Neuronal stem cell (in vitro differentiated cells): Measurements from ENCODE around the gene EHBP1L1.

ENCODE experiments used
- DNase-seq: peaks from one replicate; pipeline ENCODE4 v3.0.0-alpha.2; 2013; ENCODE audit warnings: low spot score
- H2AFZ ChIP-seq: one replicate; pipeline ENCODE4 v1.6.1; 2013; ENCODE audit warnings: mild to moderate bottlenecking, low read length, inconsistent platforms
- H2AK5ac ChIP-seq: 2 replicates; pipeline ENCODE4 v1.6.1; 2013; ENCODE audit warnings: low read depth, mild to moderate bottlenecking, inconsistent platforms, low read length, moderate library complexity, mixed read lengths
- H2BK120ac ChIP-seq: 2 replicates; pipeline ENCODE4 v1.6.1; 2013; ENCODE audit warnings: low read depth, mild to moderate bottlenecking, inconsistent platforms, low read length, moderate library complexity, mixed read lengths
- H2BK12ac ChIP-seq: one replicate; pipeline ENCODE4 v1.6.1; 2013; ENCODE audit warnings: low read length, inconsistent platforms
- H2BK15ac ChIP-seq: 2 replicates; pipeline ENCODE4 v1.6.1; 2013; ENCODE audit warnings: mild to moderate bottlenecking, low read length, inconsistent platforms, mixed read lengths
- H2BK5ac ChIP-seq: one replicate; pipeline ENCODE4 v1.6.1; 2013; ENCODE audit warnings: inconsistent platforms, mild to moderate bottlenecking, low read length, moderate library complexity
- H3K14ac ChIP-seq: one replicate; pipeline ENCODE4 v1.6.1; 2013; ENCODE audit warnings: low read length, inconsistent platforms
- H3K18ac ChIP-seq: 2 replicates; pipeline ENCODE4 v1.6.1; 2013; ENCODE audit warnings: low read length, inconsistent platforms
- H3K23ac ChIP-seq: 2 replicates; pipeline ENCODE4 v1.6.1; 2013; ENCODE audit warnings: low read depth, mild to moderate bottlenecking, mixed read lengths, low read length, inconsistent platforms; ENCODE audit not compliant: poor library complexity
- H3K27ac ChIP-seq: replicated peaks from 3 replicates; pipeline ENCODE4 v1.5.1; 2013; ENCODE audit warnings: low read length, inconsistent platforms
- H3K27me3 ChIP-seq, 3 experiments: 2 replicates each; pipeline ENCODE4 v1.6.1; 2013; ENCODE audit warnings: low read length in 3 of 3, mild to moderate bottlenecking in 2 of 3, inconsistent platforms in 1 of 3, low read depth in 1 of 3, mixed read lengths in 1 of 3, moderate library complexity in 1 of 3; ENCODE audit not compliant: control insufficient read depth in 3 of 3, insufficient read depth in 3 of 3
- H3K36me3 ChIP-seq, 2 donors: replicated peaks in 1 of 2; 2 replicates each; pipeline ENCODE4 v1.6.1; 2013; ENCODE audit warnings: low read length in 2 of 2; ENCODE audit not compliant: control insufficient read depth in 2 of 2, insufficient read depth in 2 of 2
- H3K4ac ChIP-seq: 2 replicates; pipeline ENCODE4 v1.6.1; 2013; ENCODE audit warnings: inconsistent platforms, mild to moderate bottlenecking, low read length, moderate library complexity
- H3K4me1 ChIP-seq, 2 donors: 1 replicate in 1 of 2; 2 replicates in 1 of 2; pipeline ENCODE4 v1.6.1; 2013; ENCODE audit warnings: low read length in 2 of 2, low read depth in 1 of 2; ENCODE audit not compliant: control insufficient read depth in 2 of 2, insufficient read depth in 1 of 2
- H3K4me2 ChIP-seq: one replicate; pipeline ENCODE4 v1.6.1; 2013; ENCODE audit warnings: mild to moderate bottlenecking, low read length, inconsistent platforms; ENCODE audit not compliant: insufficient read depth, poor library complexity, severe bottlenecking
- H3K4me3 ChIP-seq, 2 donors: 2 replicates each; pipeline ENCODE4 v1.5.1; 2013; ENCODE audit warnings: low read length in 2 of 2, mild to moderate bottlenecking in 2 of 2, inconsistent platforms in 1 of 2, moderate library complexity in 1 of 2
- H3K79me1 ChIP-seq: one replicate; pipeline ENCODE4 v1.6.1; 2013; ENCODE audit warnings: low read depth, mild to moderate bottlenecking, inconsistent platforms, low read length, moderate library complexity
- H3K9ac ChIP-seq: one replicate; pipeline ENCODE4 v1.6.1; 2013; ENCODE audit warnings: mild to moderate bottlenecking, low read depth, low read length, inconsistent platforms; ENCODE audit not compliant: poor library complexity
- H3K9me3 ChIP-seq, 2 donors: replicated peaks in 1 of 2; 2 replicates each; pipeline versions ENCODE3 to v1.6.1; 2013; ENCODE audit warnings: low read length in 2 of 2, mild to moderate bottlenecking in 2 of 2, inconsistent platforms in 1 of 2, low read depth in 1 of 2, mixed read lengths in 1 of 2, moderate library complexity in 1 of 2; ENCODE audit not compliant: control insufficient read depth in 2 of 2, insufficient read depth in 1 of 2
- H4K8ac ChIP-seq: one replicate; pipeline ENCODE4 v1.6.1; 2013; ENCODE audit warnings: low read depth, mild to moderate bottlenecking, inconsistent platforms, low read length, moderate library complexity
- H4K91ac ChIP-seq: one replicate; pipeline ENCODE4 v1.6.1; 2013; ENCODE audit warnings: low read length, low read depth, mild to moderate bottlenecking, inconsistent platforms; ENCODE audit not compliant: poor library complexity
- WGBS, 2 donors: extraction: QIAGEN DNeasy Blood & Tissue Kit; methylation state at CpG; one replicate each; pipeline ENCODE4 v1.1.7; 2013; ENCODE audit warnings: missing lambda C conversion rate in 2 of 2, mixed read lengths in 1 of 2; ENCODE audit not compliant: insufficient read length in 2 of 2, insufficient replicate concordance in 1 of 2; ENCODE audit errors: extremely low coverage in 2 of 2; 5-methylcytosine and 5-hydroxymethylcytosine counted together

Gene EHBP1L1

DNA sequence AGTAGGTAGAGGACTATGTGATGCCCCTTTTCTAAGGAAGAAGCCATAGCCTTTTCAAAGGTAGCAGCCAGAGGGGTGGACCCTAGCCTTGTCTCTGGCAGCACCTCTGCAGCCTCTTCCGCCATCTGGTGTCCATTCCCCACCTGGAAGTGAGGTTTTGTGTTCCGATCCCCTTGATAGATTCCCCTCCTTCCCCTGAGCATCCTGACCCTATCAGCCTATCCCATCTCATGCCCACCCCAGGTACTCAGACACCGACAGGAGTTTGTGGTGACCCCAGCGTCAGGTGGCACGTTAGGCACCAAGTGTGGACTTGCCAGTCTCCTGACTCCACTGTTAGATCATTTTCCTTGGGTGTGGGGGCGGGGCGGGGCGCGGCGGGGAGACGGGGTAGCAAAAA is 3.9 kb upstream of the EHBP1L1 start:
- Histone ChIP-seq H2BK12ac (no peak overlapping the region), H3K27me3 (peaks cover 0 to 24% (median 3%) of the 10 kb centered on the region in 3 experiments)

DNA sequence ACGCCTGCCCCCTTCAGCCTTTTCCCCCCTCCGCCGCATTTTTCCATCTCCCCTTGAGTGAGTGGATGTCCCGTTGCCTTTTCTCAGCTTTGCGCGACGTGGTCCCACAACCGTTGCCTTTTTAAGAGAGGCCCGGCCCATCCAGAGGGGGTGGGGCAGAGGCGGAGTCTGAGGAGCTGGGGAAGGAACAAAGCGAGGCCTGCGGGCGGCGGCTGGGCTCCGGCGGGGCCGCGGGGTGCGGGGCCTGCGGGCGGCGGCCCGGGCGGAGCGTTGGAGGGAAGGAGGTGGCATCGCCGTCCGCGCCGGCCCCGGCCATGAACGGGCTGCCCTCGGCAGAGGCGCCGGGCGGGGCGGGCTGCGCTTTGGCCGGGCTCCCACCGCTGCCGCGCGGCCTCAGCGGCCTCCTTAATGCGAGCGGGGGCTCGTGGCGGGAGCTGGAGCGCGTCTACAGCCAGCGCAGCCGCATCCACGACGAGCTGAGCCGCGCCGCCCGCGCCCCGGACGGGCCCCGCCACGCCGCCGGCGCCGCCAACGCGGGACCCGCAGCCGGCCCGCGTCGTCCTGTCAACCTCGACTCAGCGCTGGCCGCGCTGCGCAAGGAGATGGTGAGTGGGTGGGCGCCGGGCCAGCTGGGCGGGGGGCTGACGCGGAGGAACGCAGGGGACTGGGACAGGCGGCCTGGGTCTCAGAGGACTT is 3.3 kb upstream of the EHBP1L1 start, which contains the start of gene FAM89B:
Gene FAM89B, plus strand, starts transcription at position 183 of the 696 bp plus-strand sequence. Its CDS starts 132 bp downstream, at position 315.
- no peak for DNase-seq
- H3K4ac ChIP-seq = no peak within 1 kb of the TSS
- H4K8ac ChIP-seq = no peak within 1 kb of the TSS
- H3K23ac ChIP-seq = peak within 1 kb of the TSS; percentile 76
- H3K36me3 ChIP-seq = peaks cover 4 to 16% of the 10 kb centered on the region in 2 donors
- no peak within 1 kb of the TSS for H3K14ac ChIP-seq
- H3K9me3 ChIP-seq = no peaks in the 10 kb centered on the region
- peak within 1 kb of the TSS; percentile 95 for H3K18ac ChIP-seq
- peak within 1 kb of the TSS; percentile 49 for H2BK15ac ChIP-seq
- peaks cover 37 to 43% of the 10 kb centered on the region in 2 donors for H3K4me1 ChIP-seq
- peak within 1 kb of the TSS; percentile 79 for H2BK5ac ChIP-seq
- peak within 1 kb of the TSS; percentile 92 for H3K9ac ChIP-seq
- no peak within 1 kb of the TSS for H2BK12ac ChIP-seq
- peak within 1 kb of the TSS; percentile 16 for H3K27ac ChIP-seq
- peak within 1 kb of the TSS; percentile 67 for H3K4me2 ChIP-seq
- no CpG with 5 or more reads among the region's 86 CpGs for WGBS, 2 donors
- no peak within 1 kb of the TSS for H4K91ac ChIP-seq
- H2BK120ac ChIP-seq = no peak within 1 kb of the TSS
- H2AFZ ChIP-seq = peak within 1 kb of the TSS; percentile 57
- peak within 1 kb of the TSS; percentile 80 to 92 for H3K4me3 ChIP-seq
- H2AK5ac ChIP-seq = peak within 1 kb of the TSS; percentile 81
- H3K79me1 ChIP-seq = peaks cover 7% of the 10 kb centered on the region
- H3K27me3 ChIP-seq = peaks cover 0 to 25% (median 3%) of the 10 kb centered on the region in 3 experiments

More for the DNA sequence above, 3.9 kb upstream of the EHBP1L1 start:
- no peak overlapping the region for H3K4ac ChIP-seq
- H3K9ac ChIP-seq = peak overlapping the region; percentile 74
- peaks cover 36 to 38% of the 10 kb centered on the region in 2 donors for H3K4me1 ChIP-seq
- H2BK120ac ChIP-seq = no peak overlapping the region
- peak overlapping the region; percentile 48 for H3K23ac ChIP-seq
- H2AK5ac ChIP-seq = no peak overlapping the region
- H3K18ac ChIP-seq = peak overlapping the region; percentile 83
- H2BK15ac ChIP-seq = peak overlapping the region; percentile 49
- DNase-seq = no peak
- H2AFZ ChIP-seq = peak overlapping the region; percentile 57
- peak overlapping the region; percentile 16 for H3K27ac ChIP-seq
- peak overlapping the region; percentile 67 for H3K4me2 ChIP-seq
- H4K91ac ChIP-seq = no peak overlapping the region
- peaks cover 4 to 16% of the 10 kb centered on the region in 2 donors for H3K36me3 ChIP-seq
- H3K9me3 ChIP-seq = no peaks in the 10 kb centered on the region
- H3K14ac ChIP-seq = no peak overlapping the region
- H4K8ac ChIP-seq = no peak overlapping the region
- H2BK5ac ChIP-seq = peak overlapping the region; percentile 46
- H3K79me1 ChIP-seq = peaks cover 7% of the 10 kb centered on the region
- WGBS, 2 donors = no CpG with 5 or more reads among the region's 11 CpGs
- peak overlapping the region; percentile 67 to 80 for H3K4me3 ChIP-seq

DNA sequence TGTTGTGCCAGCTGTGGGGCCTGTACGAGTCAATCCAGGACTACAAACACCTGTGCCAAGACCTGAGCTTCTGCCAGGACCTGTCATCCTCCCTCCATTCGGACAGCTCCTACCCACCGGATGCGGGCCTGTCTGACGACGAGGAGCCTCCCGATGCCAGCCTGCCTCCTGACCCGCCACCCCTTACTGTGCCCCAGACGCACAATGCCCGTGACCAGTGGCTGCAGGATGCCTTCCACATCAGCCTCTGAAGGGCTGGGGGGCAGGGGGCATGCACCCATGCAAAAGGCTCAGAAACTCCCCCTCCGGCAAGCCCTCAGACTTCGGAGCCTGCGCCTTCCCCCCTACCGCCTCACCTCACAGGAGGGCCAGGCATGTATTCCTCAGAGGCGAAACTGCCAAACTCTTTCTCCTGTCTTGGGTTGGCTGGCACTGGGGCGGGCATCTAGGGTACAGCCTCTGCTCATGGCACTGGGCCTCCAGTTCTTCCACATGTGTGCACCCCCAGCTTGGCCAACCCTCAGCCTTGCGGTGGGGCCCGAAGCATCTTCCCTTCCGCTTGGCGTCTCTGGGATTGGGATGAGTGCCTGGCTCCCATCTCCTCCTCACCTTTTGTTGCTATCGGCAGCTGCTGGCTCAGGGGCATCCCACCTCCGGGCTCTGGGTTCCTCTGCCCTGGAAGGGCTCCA is 2.3 kb upstream of the EHBP1L1 start:
- Histone ChIP-seq H2BK120ac (peak overlapping the region; percentile 53), H3K79me1 (peaks cover 7% of the 10 kb centered on the region), H4K8ac (no peak overlapping the region), H3K9me3 (no peaks in the 10 kb centered on the region), H2BK15ac (peak overlapping the region; percentile 26), H3K36me3 (peaks cover 4 to 16% of the 10 kb centered on the region in 2 donors), H3K18ac (peak overlapping the region; percentile 67), H2AK5ac (peak overlapping the region; percentile 81), H3K27ac (no peak overlapping the region), H4K91ac (no peak overlapping the region), H3K4ac (no peak overlapping the region), H2BK12ac (no peak overlapping the region), H3K4me3 (peak overlapping the region; percentile 80 to 92), H3K4me2 (peak overlapping the region; percentile 67), H3K14ac (no peak overlapping the region), H3K23ac (peak overlapping the region; percentile 76), H3K27me3 (peaks cover 0 to 25% (median 3%) of the 10 kb centered on the region in 3 experiments), H2AFZ (no peak overlapping the region), H3K9ac (peak overlapping the region; percentile 80), H2BK5ac (peak overlapping the region; percentile 79), H3K4me1 (peaks cover 38 to 51% of the 10 kb centered on the region in 2 donors)
- DNase-seq = no peak
- no CpG with 5 or more reads among the region's 22 CpGs for WGBS, 2 donors
